Gastrocnemius medialis (tissue), 4 donors: ENCODE data around the gene DRAM1. TPM values are rescaled to one million over a fixed set of nuclear protein-coding genes. Genes with fewer than 3 reads are reported as not detected.

Source experiments
- ATAC-seq, 2 donors: fragments of 150-250 bp; one replicate each; pipeline ENCODE4 v1.9.1; 2016
- DNase-seq, 2 donors: peaks; one replicate each; pipeline ENCODE4 v3.0.0-alpha.2; 2019
- H3K27ac ChIP-seq, 4 donors: fragments of 200-600 bp; sonication (generic); 1 replicate in 1 of 4; 2 replicates in 3 of 4; pipeline ENCODE4 v1.5.1; 2016 to 2018; ENCODE audit warnings: mild to moderate bottlenecking in 2 of 4, moderate library complexity in 1 of 4
- H3K27me3 ChIP-seq, 3 donors: fragments of 200-600 bp; sonication (generic) in 2 of 3; 1 replicate in 1 of 3; 2 replicates in 2 of 3; pipeline versions ENCODE4 v1.5.1 to v1.6.0; 2016 to 2019; ENCODE audit warnings: mild to moderate bottlenecking in 1 of 3, moderate library complexity in 1 of 3
- H3K36me3 ChIP-seq, 2 donors: fragments of 200-600 bp; sonication (generic) in 1 of 2; one replicate each; pipeline ENCODE4 v1.5.1; 2017 to 2018
- H3K4me1 ChIP-seq, 2 donors: fragments of 200-600 bp; sonication (generic) in 1 of 2; one replicate each; pipeline ENCODE4 v1.5.1; 2016 to 2017; ENCODE audit warnings: mild to moderate bottlenecking in 2 of 2
- H3K4me3 ChIP-seq, 4 donors: fragments of 200-600 bp; sonication (generic) in 3 of 4; 1 replicate in 1 of 4; 2 replicates in 3 of 4; pipeline ENCODE4 v1.5.1; 2016 to 2019; ENCODE audit warnings: mild to moderate bottlenecking in 2 of 4
- H3K9me3 ChIP-seq, 3 donors: fragments of 200-600 bp; sonication (generic) in 2 of 3; 1 replicate in 1 of 3; 2 replicates in 2 of 3; pipeline ENCODE4 v1.5.1; 2016 to 2019
- POLR2A ChIP-seq, 2 donors: fragments of 450-650 bp; IDR thresholded peaks; one replicate each; pipeline ENCODE4 v1.6.1; 2017; ENCODE audit warnings: antibody characterized with exemption in 2 of 2, mild to moderate bottlenecking in 2 of 2, moderate library complexity in 2 of 2
- in situ Hi-C, 4 donors: fragments of 200-750 bp; cut with MboI; loops; one replicate each; pipeline versions ENCODE4 v1.15.0 to v1.8.0; 2017; ENCODE audit warnings: low sequenced_read_pairs in 4 of 4
- intact Hi-C: fragments of 100-400 bp; cut with DNase I; formaldehyde crosslinking; loops from one replicate; pipeline ENCODE4 v1.15.1; 2023; ENCODE audit warnings: low total_unique reads
- total RNA-seq, 4 donors: library from RNA; depleted of rRNA; stranded (reverse); fragments of >200 nt; gene quantifications; one replicate each; pipeline versions ENCODE4 v1.1.0 to v1.2.3, GENCODE V29; 2016
- TF ChIP-seq, protein P1 (sequence below), 5 experiments: fragments of 450-650 bp in 3 of 5; fragments of 200-600 bp in 2 of 5; sonication (generic) in 2 of 5; IDR thresholded peaks in 4 of 5; conservative IDR thresholded peaks in 1 of 5; 1 replicate in 4 of 5; 2 replicates in 1 of 5; pipeline ENCODE4 v1.5.1; 2016 to 2019; ENCODE audit warnings: antibody characterized with exemption in 5 of 5, mild to moderate bottlenecking in 3 of 5, moderate library complexity in 3 of 5

The DRAM1 gene
- total RNA-seq, 4 donors from 2014 or later, result 2.9 to 7.2 (median 4.1) TPM

DNA sequence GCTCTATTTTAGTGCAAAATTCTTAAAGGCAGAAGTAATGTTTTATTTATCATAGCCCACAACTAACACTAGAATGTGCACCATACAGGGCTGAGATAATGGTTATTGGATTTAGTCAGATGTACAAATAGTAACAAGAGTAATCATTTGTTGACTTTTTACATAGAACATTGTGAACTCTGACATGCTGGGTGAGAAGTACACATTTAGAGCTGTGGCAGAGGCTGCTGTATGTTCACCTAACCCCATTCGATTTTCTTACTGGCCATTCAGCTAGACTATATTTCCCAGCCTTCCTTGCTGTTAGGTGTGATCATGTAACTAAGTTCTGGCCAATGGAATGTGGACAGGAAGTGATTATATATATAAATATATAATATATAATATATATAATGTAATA, 89.1 kb downstream of the DRAM1 start:
- Histone ChIP-seq H3K36me3 (no peaks in the 10 kb centered on the region), H3K27me3 (no peaks in the 10 kb centered on the region), H3K9me3 (no peaks in the 10 kb centered on the region), H3K27ac (no peak overlapping the region), H3K4me1 (peaks cover 12 to 13% of the 10 kb centered on the region in 2 donors), H3K4me3 (no peak overlapping the region)
- ATAC-seq, result no peak
- no peak for DNase-seq
- intact Hi-C loops (no loop called here), in situ Hi-C loops (no loop called here)
- TF ChIP-seq, protein P1, sequence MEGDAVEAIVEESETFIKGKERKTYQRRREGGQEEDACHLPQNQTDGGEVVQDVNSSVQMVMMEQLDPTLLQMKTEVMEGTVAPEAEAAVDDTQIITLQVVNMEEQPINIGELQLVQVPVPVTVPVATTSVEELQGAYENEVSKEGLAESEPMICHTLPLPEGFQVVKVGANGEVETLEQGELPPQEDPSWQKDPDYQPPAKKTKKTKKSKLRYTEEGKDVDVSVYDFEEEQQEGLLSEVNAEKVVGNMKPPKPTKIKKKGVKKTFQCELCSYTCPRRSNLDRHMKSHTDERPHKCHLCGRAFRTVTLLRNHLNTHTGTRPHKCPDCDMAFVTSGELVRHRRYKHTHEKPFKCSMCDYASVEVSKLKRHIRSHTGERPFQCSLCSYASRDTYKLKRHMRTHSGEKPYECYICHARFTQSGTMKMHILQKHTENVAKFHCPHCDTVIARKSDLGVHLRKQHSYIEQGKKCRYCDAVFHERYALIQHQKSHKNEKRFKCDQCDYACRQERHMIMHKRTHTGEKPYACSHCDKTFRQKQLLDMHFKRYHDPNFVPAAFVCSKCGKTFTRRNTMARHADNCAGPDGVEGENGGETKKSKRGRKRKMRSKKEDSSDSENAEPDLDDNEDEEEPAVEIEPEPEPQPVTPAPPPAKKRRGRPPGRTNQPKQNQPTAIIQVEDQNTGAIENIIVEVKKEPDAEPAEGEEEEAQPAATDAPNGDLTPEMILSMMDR (IDR thresholded peaks at IDR 0.05 in 4 of 5, conservative IDR thresholded peaks at IDR 0.05 in 1 of 5), result no peak
- no peak for TF ChIP-seq POLR2A (IDR thresholded peaks at IDR 0.05)

DNA sequence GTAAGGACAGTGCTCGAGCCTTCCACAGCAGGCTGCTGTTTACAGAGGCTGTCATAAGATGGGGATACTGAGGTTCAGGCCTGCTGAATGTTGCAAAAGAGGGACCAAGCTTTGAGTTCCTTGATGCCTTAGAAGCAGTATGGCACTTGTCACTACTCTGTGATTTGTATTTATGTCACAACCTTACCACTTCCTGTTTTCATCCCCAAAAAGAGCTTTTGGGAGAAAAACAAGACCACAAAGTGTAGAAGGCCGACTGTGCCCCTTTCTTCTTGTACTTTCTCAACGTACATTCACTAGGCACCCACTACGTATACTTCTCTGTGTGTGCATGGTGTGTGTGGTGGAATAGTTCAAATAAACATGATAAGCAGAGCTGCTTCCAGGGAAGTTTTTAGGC, 90.1 kb downstream of the DRAM1 start:
- Histone ChIP-seq H3K27me3 (no peaks in the 10 kb centered on the region), H3K4me1 (peaks cover 6 to 12% of the 10 kb centered on the region in 2 donors), H3K36me3 (no peaks in the 10 kb centered on the region), H3K4me3 (no peak overlapping the region), H3K27ac (no peak overlapping the region), H3K9me3 (no peaks in the 10 kb centered on the region)
- TF ChIP-seq, protein P1 (IDR thresholded peaks at IDR 0.05 in 4 of 5, conservative IDR thresholded peaks at IDR 0.05 in 1 of 5), result no peak
- DNase-seq (no peak), ATAC-seq (no peak)
- in situ Hi-C loops, result no loop called here
- intact Hi-C loops, result no loop called here

- TF ChIP-seq, protein P1 (IDR thresholded peaks at IDR 0.05 in 4 of 5, conservative IDR thresholded peaks at IDR 0.05 in 1 of 5), result no peak
- TF ChIP-seq POLR2A (IDR thresholded peaks at IDR 0.05), result no peak
- in situ Hi-C loops (no loop called here), intact Hi-C loops (no loop called here)
These were observed 91.4 kb downstream of the DRAM1 start for GRCh38 chr12:101968770-101969169.

More at GRCh38 chr12:101968770-101969169, 91.4 kb downstream of the DRAM1 start:
- ATAC-seq (no peak), DNase-seq (no peak)
- Histone ChIP-seq H3K27ac (no peak overlapping the region), H3K4me1 (no peaks in the 10 kb centered on the region), H3K27me3 (no peaks in the 10 kb centered on the region), H3K9me3 (no peaks in the 10 kb centered on the region), H3K36me3 (no peaks in the 10 kb centered on the region), H3K4me3 (no peak overlapping the region)

Other genes starting within 250 kb of the DRAM1 start
- 10 to 100 TPM; 32.3 to 67.3 (median 36.1) TPM for gene CHPT1, start 179.9 kb upstream of the DRAM1 start, total RNA-seq
- under 1 TPM in 1 of 4 donors, not detected in 3; 0.66 TPM for gene SYCP3, start 138.1 kb upstream of the DRAM1 start, total RNA-seq
- 10 to 100 TPM; 10.7 to 30.3 (median 16.2) TPM for gene GNPTAB, start 46.6 kb upstream of the DRAM1 start, total RNA-seq
- gene WASHC3, start 184.4 kb downstream of the DRAM1 start, total RNA-seq, result 10 to 100 TPM; 44.2 to 81.8 (median 62.2) TPM
- gene NUP37, start 242.5 kb downstream of the DRAM1 start, total RNA-seq, result 10 to 100 TPM; 11.6 to 26.6 (median 19.2) TPM
- 1 to 10 TPM in 2 of 4 donors, under 1 TPM in 2; 0.31 to 3.1 (median 0.89) TPM for gene PARPBP, start 242.6 kb downstream of the DRAM1 start, total RNA-seq